Hippocampal formation (tissue), 2 donors: ENCODE measurements around the gene SPRR4.
"Not testable (repeated sequence)": the region's sequence is repeated elsewhere in the genome, so short reads cannot be mapped to it uniquely, and the experiment has no call there.

Experiments used
- DNase-seq, 2 donors: peaks; one replicate each; lab custom pipeline; 2025; lab: John Stamatoyannopoulos, UW

The SPRR4 gene

GRCh38 chr1:152965853-152966252 is 4.6 kb upstream of the SPRR4 start:
- no peak for DNase-seq

GRCh38 chr1:152967201-152967600 is 3.2 kb upstream of the SPRR4 start:
- DNase-seq = no peak

GRCh38 chr1:152968248-152968647 is 2.2 kb upstream of the SPRR4 start:
- DNase-seq = no peak

- DNase-seq = no peak
Observed at GRCh38 chr1:152969036-152969435, 1.4 kb upstream of the SPRR4 start.

- no peak for DNase-seq
Observed at GRCh38 chr1:152972196-152972886, 1.9 kb downstream of the SPRR4 start.

- no peak for DNase-seq
Observed at GRCh38 chr1:152976688-152977087, 6.2 kb downstream of the SPRR4 start.

GRCh38 chr1:152977614-152978013 is 7.2 kb downstream of the SPRR4 start:
- no peak for DNase-seq

- no peak for DNase-seq
Observed at GRCh38 chr1:152980676-152981075, 10.2 kb downstream of the SPRR4 start.

GRCh38 chr1:152981146-152981871 is 10.9 kb downstream of the SPRR4 start:
- DNase-seq = no peak

- no peak for DNase-seq
Observed at GRCh38 chr1:152982076-152982475, 11.6 kb downstream of the SPRR4 start.

- DNase-seq = no peak
Observed at GRCh38 chr1:152983234-152983633, 12.8 kb downstream of the SPRR4 start.

- DNase-seq = no peak
Observed at GRCh38 chr1:152983743-152984142, 13.3 kb downstream of the SPRR4 start, which contains the start of gene SPRR1A. Gene SPRR1A (plus strand): TSS chr1:152984081. CDS start chr1:152985231, 1,150 bp downstream.

GRCh38 chr1:152986578-152986977 is 16.1 kb downstream of the SPRR4 start:
- DNase-seq = no peak

GRCh38 chr1:152993186-152993585 is 22.7 kb downstream of the SPRR4 start:
- no peak for DNase-seq

- no peak for DNase-seq
Observed at GRCh38 chr1:152995842-152996241, 25.4 kb downstream of the SPRR4 start.

GRCh38 chr1:152996633-152997400 is 26.4 kb downstream of the SPRR4 start:
- peak in 1 of 2 donors; percentile 27 for DNase-seq

- no peak for DNase-seq
Observed at GRCh38 chr1:152997901-152998300, 27.5 kb downstream of the SPRR4 start.

- DNase-seq = no peak
Observed at GRCh38 chr1:152998476-152998875, 28.0 kb downstream of the SPRR4 start.

- DNase-seq = no peak
Observed at GRCh38 chr1:152999818-153000217, 29.4 kb downstream of the SPRR4 start.

- DNase-seq = no peak
Observed at GRCh38 chr1:153000294-153000693, 29.8 kb downstream of the SPRR4 start.

GRCh38 chr1:153001382-153001781 is 30.9 kb downstream of the SPRR4 start, which contains the start of gene SPRR3:
Gene SPRR3 (plus strand): TSS chr1:153001749. CDS start chr1:153003021, 1,272 bp downstream.
- DNase-seq = no peak

GRCh38 chr1:153011235-153011758 is 40.8 kb downstream of the SPRR4 start:
- not testable (repeated sequence) for DNase-seq
